Heart left ventricle (tissue), 13 donors: ENCODE data around the gene CIAO3.

Source experiments
- POLR2A ChIP-seq, 2 donors: fragments of 450-650 bp; IDR thresholded peaks; one replicate each; pipeline ENCODE4 v1.6.1; 2017; ENCODE audit warnings: antibody characterized with exemption in 2 of 2, mild to moderate bottlenecking in 2 of 2, moderate library complexity in 2 of 2
- TF ChIP-seq, protein P1 (sequence below), 12 donors: fragments of 200-600 bp; sonication (generic) in 4 of 12; IDR thresholded peaks; one replicate each; pipeline versions ENCODE4 v1.5.0 to v1.8.0; 2018 to 2022; ENCODE audit warnings: antibody characterized with exemption in 12 of 12, mild to moderate bottlenecking in 5 of 12
- donor health status: ischemic (EF 13 %, LVEDD 7.1; RV severe dilation, severe dysfunction).
- donor health status: DM: no; HTN: yes; CAD: no.
- donor health status: DM: no; HTN: no; CAD: no.
- donor health status: ischemic (EF 25% LVEDD 6.9; RV normal size, moderate dysfunction).
- donor health status: ischemic (EF 25% LVEDD 5.7; RV mildly dilated, moderate dysfunction).
- donor health status: ischemic (EF 35%, LVEDD 5.7; RV mildly dilated, moderate dysfunction).
- donor health status: nonischemic (EF 11% LVEDD 7.7; RV severe dilation, severe dysfunction).
- donor health status: DM: yes; HTN: yes; CAD: no.
- donor health status: PGD.
- donor health status: ischemic (EF 29% LVEDD 5.4; RV normal size, mild dysfunction).
- donor health status: nonischemic (EF 23%, LVEDD 6.1; RV moderate dilation, normal function).

DNA sequence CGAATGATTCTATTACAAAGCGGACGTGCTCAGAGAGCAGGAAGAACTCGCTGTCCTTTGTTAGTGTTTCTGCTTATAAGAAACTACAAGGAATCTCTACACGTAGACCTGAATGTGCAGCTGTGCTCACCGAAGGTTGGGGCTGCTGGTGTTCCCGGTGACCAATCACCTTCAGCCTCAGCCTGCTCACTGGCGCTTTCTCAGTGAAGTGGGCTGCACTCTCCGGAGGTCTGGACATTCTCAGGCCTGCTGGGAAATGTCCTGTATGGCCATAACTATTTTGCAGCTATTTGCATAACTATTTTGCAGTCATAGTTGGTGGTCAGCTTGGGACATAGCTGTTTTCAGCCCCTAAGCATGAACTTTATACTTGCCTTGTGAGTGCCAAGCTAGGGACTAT is 9.7 kb upstream of the CIAO3 start:
- TF ChIP-seq POLR2A (IDR thresholded peaks at IDR 0.05), result no peak
- TF ChIP-seq, protein P1, sequence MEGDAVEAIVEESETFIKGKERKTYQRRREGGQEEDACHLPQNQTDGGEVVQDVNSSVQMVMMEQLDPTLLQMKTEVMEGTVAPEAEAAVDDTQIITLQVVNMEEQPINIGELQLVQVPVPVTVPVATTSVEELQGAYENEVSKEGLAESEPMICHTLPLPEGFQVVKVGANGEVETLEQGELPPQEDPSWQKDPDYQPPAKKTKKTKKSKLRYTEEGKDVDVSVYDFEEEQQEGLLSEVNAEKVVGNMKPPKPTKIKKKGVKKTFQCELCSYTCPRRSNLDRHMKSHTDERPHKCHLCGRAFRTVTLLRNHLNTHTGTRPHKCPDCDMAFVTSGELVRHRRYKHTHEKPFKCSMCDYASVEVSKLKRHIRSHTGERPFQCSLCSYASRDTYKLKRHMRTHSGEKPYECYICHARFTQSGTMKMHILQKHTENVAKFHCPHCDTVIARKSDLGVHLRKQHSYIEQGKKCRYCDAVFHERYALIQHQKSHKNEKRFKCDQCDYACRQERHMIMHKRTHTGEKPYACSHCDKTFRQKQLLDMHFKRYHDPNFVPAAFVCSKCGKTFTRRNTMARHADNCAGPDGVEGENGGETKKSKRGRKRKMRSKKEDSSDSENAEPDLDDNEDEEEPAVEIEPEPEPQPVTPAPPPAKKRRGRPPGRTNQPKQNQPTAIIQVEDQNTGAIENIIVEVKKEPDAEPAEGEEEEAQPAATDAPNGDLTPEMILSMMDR (IDR thresholded peaks at IDR 0.05), result no peak
